Natural killer cell (primary cell): Measurements from ENCODE around the gene MN1. TPM values are rescaled to one million over a fixed set of nuclear protein-coding genes. Genes with fewer than 3 reads are reported as not detected.

Experiments used
- ATAC-seq, 3 donors: fragments of 150-1000 bp in 2 of 3; fragments of 200-7000 bp in 1 of 3; cut with Tn5 transposase; 1 replicate in 1 of 3; 2 replicates in 2 of 3; pipeline ENCODE4 v1.10.0; 2021; ENCODE audit warnings: mild to moderate bottlenecking in 2 of 3, moderate library complexity in 2 of 3
- DNase-seq, 2 donors: peaks; one replicate each; pipeline versions ENCODE4 v3.0.0 to v3.0.0-alpha.2; 2013 to 2021; ENCODE audit warnings: mixed read lengths in 1 of 2
- H3K27ac ChIP-seq: one replicate; pipeline ENCODE4 v1.5.1; 2013; ENCODE audit warnings: mild to moderate bottlenecking, low read length
- H3K27me3 ChIP-seq: one replicate; pipeline ENCODE4 v1.6.1; 2013; ENCODE audit warnings: low read length; ENCODE audit not compliant: control insufficient read depth, insufficient read depth
- H3K36me3 ChIP-seq: one replicate; pipeline ENCODE4 v1.6.1; 2013; ENCODE audit warnings: low read length; ENCODE audit not compliant: control insufficient read depth, insufficient read depth
- H3K4me1 ChIP-seq: one replicate; pipeline ENCODE4 v1.6.1; 2013; ENCODE audit warnings: low read length; ENCODE audit not compliant: control insufficient read depth, insufficient read depth
- H3K4me3 ChIP-seq: one replicate; pipeline ENCODE4 v1.5.1; 2013; ENCODE audit warnings: low read length
- H3K9me3 ChIP-seq: one replicate; pipeline ENCODE4 v1.6.1; 2013; ENCODE audit warnings: low read length; ENCODE audit not compliant: control insufficient read depth, insufficient read depth
- H3K27ac Mint-ChIP-seq, 2 donors: one replicate each; pipeline ENCODE4 v1.8.0; 2022; ENCODE audit warnings: mild to moderate bottlenecking in 2 of 2, mixed read lengths in 2 of 2, moderate library complexity in 1 of 2
- H3K27me3 Mint-ChIP-seq, 2 donors: one replicate each; pipeline ENCODE4 v1.8.0; 2022; ENCODE audit warnings: low read depth in 2 of 2, mixed read lengths in 2 of 2
- H3K36me3 Mint-ChIP-seq: one replicate; pipeline ENCODE4 v1.8.0; 2022; ENCODE audit warnings: mixed read lengths
- H3K4me1 Mint-ChIP-seq, 2 donors: one replicate each; pipeline ENCODE4 v1.8.0; 2022; ENCODE audit warnings: mixed read lengths in 2 of 2
- H3K4me3 Mint-ChIP-seq: one replicate; pipeline ENCODE4 v1.8.0; 2022; ENCODE audit warnings: mild to moderate bottlenecking, moderate library complexity, mixed read lengths
- H3K9me3 Mint-ChIP-seq, 2 donors: one replicate each; pipeline ENCODE4 v1.8.0; 2022; ENCODE audit warnings: mixed read lengths in 2 of 2
- WGBS: methylation state at CpG from one replicate; pipeline ENCODE4 v1.1.7; 2013; ENCODE audit warnings: missing lambda C conversion rate; ENCODE audit not compliant: insufficient coverage; 5-methylcytosine and 5-hydroxymethylcytosine counted together
- intact Hi-C: fragments of 100-400 bp; cut with micrococcal nuclease; formaldehyde crosslinking; loops from one replicate; pipeline ENCODE4 v1.14.2; 2022
- total RNA-seq, 4 donors: library from RNA; stranded (reverse); fragments of 120-200 nt in 1 of 4; gene quantifications; one replicate each; pipeline versions ENCODE4 v1.2.3 to v1.2.4, GENCODE V29; 2013 to 2022
- TF ChIP-seq, protein P1 (sequence below): fragments of 200-600 bp; IDR thresholded peaks from one replicate; pipeline ENCODE4 v1.8.0; 2022; ENCODE audit warnings: antibody characterized with exemption

The MN1 gene
- total RNA-seq, 3 donors from 2014 or later (not counting 1 experiment from before 2014, with no cell fraction given) = 0.39 to 0.83 (median 0.82) TPM

DNA sequence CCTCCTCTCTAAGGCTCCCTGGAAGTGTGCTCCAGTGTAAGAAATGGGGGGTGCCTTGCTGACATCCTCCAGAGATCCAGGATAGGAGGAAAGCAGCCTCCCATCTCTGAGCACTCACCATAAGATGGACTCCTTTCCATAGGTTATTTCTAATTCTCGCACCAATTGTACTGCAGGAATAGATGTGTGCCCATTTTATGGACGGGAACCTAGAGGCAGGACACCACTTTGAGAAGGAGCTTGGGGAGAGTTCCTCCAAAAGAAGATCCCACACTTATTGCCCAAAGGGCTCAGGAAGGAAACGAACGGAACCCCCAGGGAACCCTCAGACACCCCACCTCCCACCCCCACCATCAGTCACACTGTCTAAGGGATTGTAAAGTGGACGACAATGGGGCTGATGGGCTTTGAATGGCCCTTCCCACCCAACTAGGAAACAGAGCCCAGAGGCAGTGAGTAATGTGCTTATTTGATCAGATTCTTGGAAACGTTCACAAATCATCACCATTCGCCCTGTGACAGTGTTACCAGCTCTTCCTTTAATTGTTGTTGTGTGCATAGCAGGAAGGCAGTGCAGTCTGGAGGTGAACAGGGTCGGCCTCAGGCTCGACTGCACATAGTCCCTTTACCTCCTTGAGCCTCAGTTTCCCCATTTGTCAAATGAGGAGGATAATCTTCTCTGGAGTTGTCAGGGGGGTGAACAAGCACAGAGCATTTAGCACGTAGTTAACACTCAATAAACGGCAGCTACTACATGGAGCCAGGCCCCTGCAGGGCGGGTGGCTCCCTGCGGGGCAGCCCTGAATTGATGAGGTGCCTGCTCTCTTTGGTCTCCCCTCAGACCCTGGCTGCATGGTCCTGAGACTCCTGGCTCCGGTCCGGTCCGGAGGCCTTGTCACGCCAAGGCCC is 8.4 kb upstream of the MN1 start:
- Mint-ChIP-seq H3K4me1 (peaks cover under 1 to 6% of the 10 kb centered on the region in 2 donors), H3K4me3 (no peak overlapping the region), H3K9me3 (no peaks in the 10 kb centered on the region), H3K27ac (no peak overlapping the region), H3K27me3 (peaks cover 13 to 23% of the 10 kb centered on the region in 2 donors), H3K36me3 (no peaks in the 10 kb centered on the region)
- Histone ChIP-seq H3K9me3 (no peaks in the 10 kb centered on the region), H3K4me1 (peaks cover under 1% of the 10 kb centered on the region), H3K27ac (no peak overlapping the region), H3K4me3 (no peak overlapping the region), H3K27me3 (no peaks in the 10 kb centered on the region), H3K36me3 (no peaks in the 10 kb centered on the region)
- DNase-seq (no peak), ATAC-seq (no peak)
- WGBS = 85% methylated on average over 15 of the region's 17 CpGs
- TF ChIP-seq, protein P1, sequence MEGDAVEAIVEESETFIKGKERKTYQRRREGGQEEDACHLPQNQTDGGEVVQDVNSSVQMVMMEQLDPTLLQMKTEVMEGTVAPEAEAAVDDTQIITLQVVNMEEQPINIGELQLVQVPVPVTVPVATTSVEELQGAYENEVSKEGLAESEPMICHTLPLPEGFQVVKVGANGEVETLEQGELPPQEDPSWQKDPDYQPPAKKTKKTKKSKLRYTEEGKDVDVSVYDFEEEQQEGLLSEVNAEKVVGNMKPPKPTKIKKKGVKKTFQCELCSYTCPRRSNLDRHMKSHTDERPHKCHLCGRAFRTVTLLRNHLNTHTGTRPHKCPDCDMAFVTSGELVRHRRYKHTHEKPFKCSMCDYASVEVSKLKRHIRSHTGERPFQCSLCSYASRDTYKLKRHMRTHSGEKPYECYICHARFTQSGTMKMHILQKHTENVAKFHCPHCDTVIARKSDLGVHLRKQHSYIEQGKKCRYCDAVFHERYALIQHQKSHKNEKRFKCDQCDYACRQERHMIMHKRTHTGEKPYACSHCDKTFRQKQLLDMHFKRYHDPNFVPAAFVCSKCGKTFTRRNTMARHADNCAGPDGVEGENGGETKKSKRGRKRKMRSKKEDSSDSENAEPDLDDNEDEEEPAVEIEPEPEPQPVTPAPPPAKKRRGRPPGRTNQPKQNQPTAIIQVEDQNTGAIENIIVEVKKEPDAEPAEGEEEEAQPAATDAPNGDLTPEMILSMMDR = no peak
- intact Hi-C loops = loop anchor here (10.0 kb wide), 1 partner anchor 1055 kb away; no protein-coding TSS in a partner anchor

DNA sequence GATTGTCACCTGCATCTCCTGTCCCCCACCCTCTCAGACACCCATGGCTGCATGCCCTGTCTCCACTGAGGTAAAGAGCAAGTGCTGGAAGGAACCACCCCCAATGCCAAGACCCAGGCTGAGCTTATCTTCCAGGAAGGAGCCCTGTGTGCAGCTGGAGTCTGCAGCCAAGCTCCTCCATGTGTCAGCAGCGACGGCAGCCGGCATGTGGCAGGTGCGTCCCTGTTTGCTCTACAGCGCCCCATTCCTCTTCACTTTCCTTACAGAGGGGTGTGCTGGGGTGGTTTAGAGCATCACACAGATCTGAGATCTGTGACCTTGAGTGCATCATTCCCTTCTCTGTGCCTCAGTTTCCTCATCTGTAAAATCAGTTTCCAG is 7.7 kb upstream of the MN1 start:
- no peak for DNase-seq
- intact Hi-C loops = loop anchor here (10.0 kb wide), 1 partner anchor 1054 kb away; no protein-coding TSS in a partner anchor
- Histone ChIP-seq H3K27ac (no peak overlapping the region), H3K27me3 (no peaks in the 10 kb centered on the region), H3K36me3 (no peaks in the 10 kb centered on the region), H3K4me3 (no peak overlapping the region), H3K9me3 (no peaks in the 10 kb centered on the region), H3K4me1 (peaks cover 6% of the 10 kb centered on the region)
- TF ChIP-seq, protein P1 = no peak
- H3K9me3 Mint-ChIP-seq = no peaks in the 10 kb centered on the region
- no peaks in the 10 kb centered on the region for H3K36me3 Mint-ChIP-seq
- H3K27me3 Mint-ChIP-seq = peaks cover 17 to 30% of the 10 kb centered on the region in 2 donors
- H3K27ac Mint-ChIP-seq = no peak overlapping the region
- WGBS = 4% methylated on average over 3 of the region's 5 CpGs
- H3K4me3 Mint-ChIP-seq = no peak overlapping the region
- no peak for ATAC-seq
- H3K4me1 Mint-ChIP-seq = peaks cover 6 to 11% of the 10 kb centered on the region in 2 donors

DNA sequence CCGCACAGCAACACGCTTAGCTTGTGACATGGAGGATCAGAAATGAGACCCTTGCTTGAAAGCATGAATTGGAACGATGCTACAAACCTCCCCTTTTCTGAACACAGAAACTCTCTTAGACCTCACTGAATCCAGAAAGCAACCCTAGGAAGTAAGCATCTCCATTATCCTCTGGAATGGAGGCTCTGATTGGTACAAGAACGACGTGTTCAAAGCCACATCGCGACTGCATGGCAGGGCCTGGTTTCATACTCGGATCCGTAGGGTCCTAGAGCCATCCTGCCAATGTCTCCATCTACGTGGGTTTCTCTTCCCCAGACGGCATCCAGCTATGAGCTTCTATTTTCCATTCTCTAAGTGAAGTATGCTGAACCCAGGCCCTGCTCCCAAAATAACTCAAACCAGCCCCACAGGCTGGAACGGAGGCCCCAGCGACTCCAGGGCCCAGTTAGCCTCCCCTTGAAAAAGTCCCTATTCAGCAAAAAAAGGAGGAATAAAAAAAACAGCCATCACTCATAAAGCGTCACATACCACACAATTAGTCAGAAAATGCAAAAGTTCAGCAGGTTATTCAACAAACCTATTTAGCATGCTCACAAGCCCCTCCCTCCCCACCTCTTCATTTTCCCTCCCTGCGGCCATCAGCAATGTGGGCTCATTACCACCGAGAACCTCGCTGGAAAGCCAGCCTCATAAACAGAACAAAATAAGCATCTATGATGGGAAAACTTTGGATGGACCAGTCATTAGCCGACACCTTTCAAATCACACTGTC is 7.1 kb upstream of the MN1 start:
- no peaks in the 10 kb centered on the region for H3K9me3 Mint-ChIP-seq
- H3K36me3 Mint-ChIP-seq = no peaks in the 10 kb centered on the region
- peaks cover 18 to 33% of the 10 kb centered on the region in 2 donors for H3K27me3 Mint-ChIP-seq

More for the DNA sequence above, 7.1 kb upstream of the MN1 start:
- Histone ChIP-seq H3K27ac (no peak overlapping the region), H3K27me3 (no peaks in the 10 kb centered on the region), H3K9me3 (no peaks in the 10 kb centered on the region), H3K4me3 (no peak overlapping the region), H3K36me3 (no peaks in the 10 kb centered on the region), H3K4me1 (peaks cover 6% of the 10 kb centered on the region)
- intact Hi-C loops = loop anchor here (10.0 kb wide), 1 partner anchor 1054 kb away; no protein-coding TSS in a partner anchor
- 87% methylated on average over 18 of the region's 18 CpGs for WGBS
- H3K4me1 Mint-ChIP-seq = peaks cover 6 to 11% of the 10 kb centered on the region in 2 donors
- no peak overlapping the region for H3K4me3 Mint-ChIP-seq
- no peak overlapping the region for H3K27ac Mint-ChIP-seq
- TF ChIP-seq, protein P1 = no peak
- ATAC-seq (no peak), DNase-seq (no peak)
